Measurements from ENCODE around the gene PRDM2.

DNA sequence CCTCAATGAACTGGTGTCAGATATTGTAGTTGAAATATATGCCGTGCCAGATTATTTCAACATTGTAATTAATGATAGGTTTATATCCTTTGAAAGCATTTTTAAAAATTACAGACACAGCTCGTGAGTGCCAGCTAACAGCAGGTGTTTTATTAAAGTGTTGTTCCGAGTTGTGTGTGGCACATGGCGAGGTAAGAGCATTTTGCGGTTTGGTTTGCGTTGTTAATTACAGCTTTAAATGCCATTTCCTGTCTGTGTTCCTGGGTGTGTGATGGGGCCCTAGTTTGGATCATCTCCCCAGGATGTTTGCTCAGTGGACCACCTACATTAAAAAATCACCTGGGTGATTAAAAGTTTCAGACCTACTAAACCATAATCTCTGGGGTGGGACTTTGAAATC, 97.4 kb downstream of the PRDM2 start:
- TF ChIP-seq, protein P1, sequence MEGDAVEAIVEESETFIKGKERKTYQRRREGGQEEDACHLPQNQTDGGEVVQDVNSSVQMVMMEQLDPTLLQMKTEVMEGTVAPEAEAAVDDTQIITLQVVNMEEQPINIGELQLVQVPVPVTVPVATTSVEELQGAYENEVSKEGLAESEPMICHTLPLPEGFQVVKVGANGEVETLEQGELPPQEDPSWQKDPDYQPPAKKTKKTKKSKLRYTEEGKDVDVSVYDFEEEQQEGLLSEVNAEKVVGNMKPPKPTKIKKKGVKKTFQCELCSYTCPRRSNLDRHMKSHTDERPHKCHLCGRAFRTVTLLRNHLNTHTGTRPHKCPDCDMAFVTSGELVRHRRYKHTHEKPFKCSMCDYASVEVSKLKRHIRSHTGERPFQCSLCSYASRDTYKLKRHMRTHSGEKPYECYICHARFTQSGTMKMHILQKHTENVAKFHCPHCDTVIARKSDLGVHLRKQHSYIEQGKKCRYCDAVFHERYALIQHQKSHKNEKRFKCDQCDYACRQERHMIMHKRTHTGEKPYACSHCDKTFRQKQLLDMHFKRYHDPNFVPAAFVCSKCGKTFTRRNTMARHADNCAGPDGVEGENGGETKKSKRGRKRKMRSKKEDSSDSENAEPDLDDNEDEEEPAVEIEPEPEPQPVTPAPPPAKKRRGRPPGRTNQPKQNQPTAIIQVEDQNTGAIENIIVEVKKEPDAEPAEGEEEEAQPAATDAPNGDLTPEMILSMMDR (IDR thresholded peaks at IDR 0.05): no peak
- no peak for TF ChIP-seq POLR2A (IDR thresholded peaks at IDR 0.05)
- no peak for TF ChIP-seq EP300 (IDR thresholded peaks at IDR 0.05)

All from ovary (tissue), 3 donors.